Mammary epithelial cell (primary cell): ENCODE data around the gene KCTD19.

Experiments
- CTCF ChIP-seq, 2 donors: IDR thresholded peaks in 1 of 2; conservative IDR thresholded peaks in 1 of 2; 2 replicates each; pipeline ENCODE4 v1.5.1; 2011 to 2012; ENCODE audit warnings: inconsistent platforms in 2 of 2, low read length in 2 of 2, mild to moderate bottlenecking in 2 of 2, control low read depth in 1 of 2, low read depth in 1 of 2; ENCODE audit not compliant: insufficient read depth in 1 of 2; ENCODE audit errors: extremely low read depth in 1 of 2
- EZH2 ChIP-seq: IDR thresholded peaks from 2 replicates; pipeline ENCODE4 v1.6.1; 2012; ENCODE audit warnings: low read length, inconsistent platforms, borderline replicate concordance

- no peak for TF ChIP-seq CTCF (conservative IDR thresholded peaks at IDR 0.05 in 1 of 2, IDR thresholded peaks at IDR 0.05 in 1 of 2; ENCODE audit: extremely low read depth in 1 of 2, insufficient read depth in 1 of 2, low read depth in 1 of 2, low read length in 2 of 2)
- no peak for TF ChIP-seq EZH2
Measured at GRCh38 chr16:67241008-67241900, 85.3 kb downstream of the KCTD19 start.
